Calu3 (cell line): ENCODE results near the gene ADAT3. TPM values are rescaled to one million over a fixed set of nuclear protein-coding genes. Genes with fewer than 3 reads are reported as not detected.
"Not testable (repeated sequence)": the region's sequence is repeated elsewhere in the genome, so short reads cannot be mapped to it uniquely, and the experiment has no call there.

Experiments used
- BruUV-seq: library from RNA; stranded (reverse); fragments of 400-500 nt; replicated peaks from 2 replicates; lab custom pipeline; 2021; lab: Mats Ljungman, UMichigan
- CTCF ChIA-PET: fragments of 300-600 bp; sonication (Branson Sonifier 250); formaldehyde crosslinking; loops from one replicate; lab custom pipeline; 2022; ENCODE audit warnings: antibody characterized with exemption; lab: Charles Lee
- DNase-seq: peaks from one replicate; pipeline ENCODE4 v3.0.0; 2022
- H3K27ac Mint-ChIP-seq: one replicate; pipeline ENCODE4 v1.8.0; 2022; ENCODE audit warnings: mixed read lengths; ENCODE audit not compliant: unreplicated experiment
- H3K27me3 Mint-ChIP-seq: one replicate; pipeline ENCODE4 v1.8.0; 2022; ENCODE audit warnings: mixed read lengths; ENCODE audit not compliant: unreplicated experiment
- H3K36me3 Mint-ChIP-seq: one replicate; pipeline ENCODE4 v1.8.0; 2022; ENCODE audit warnings: mild to moderate bottlenecking, moderate library complexity, mixed read lengths; ENCODE audit not compliant: insufficient read depth, unreplicated experiment
- H3K4me1 Mint-ChIP-seq: one replicate; pipeline ENCODE4 v1.8.0; 2022; ENCODE audit warnings: mild to moderate bottlenecking, low read depth, mixed read lengths; ENCODE audit not compliant: unreplicated experiment
- H3K4me3 Mint-ChIP-seq: one replicate; pipeline ENCODE4 v1.8.0; 2022; ENCODE audit warnings: mild to moderate bottlenecking, low read depth, moderate library complexity, mixed read lengths; ENCODE audit not compliant: unreplicated experiment
- H3K9me3 Mint-ChIP-seq: one replicate; pipeline ENCODE4 v1.8.0; 2022; ENCODE audit warnings: low read depth, mixed read lengths; ENCODE audit not compliant: unreplicated experiment
- CTCF ChIP-seq: fragments of 200-600 bp; IDR thresholded peaks from one replicate; pipeline ENCODE4 v1.8.0; 2022; ENCODE audit warnings: antibody characterized with exemption; ENCODE audit not compliant: unreplicated experiment
- intact Hi-C: fragments of 100-400 bp; cut with micrococcal nuclease; formaldehyde crosslinking; loops from one replicate; pipeline ENCODE4 v1.10.0; 2022; ENCODE audit not compliant: unreplicated experiment
- total RNA-seq: library from RNA; stranded (reverse); gene quantifications from 2 replicates; pipeline ENCODE4 v1.2.3, GENCODE V29; 2022

Gene ADAT3
- total RNA-seq, 1 experiment from 2014 or later: 6.7 TPM

- CTCF ChIA-PET: no interaction called here
- H3K4me1 Mint-ChIP-seq: peaks cover 8% of the 10 kb centered on the region
- no TSS peak for BruUV-seq
- H3K36me3 Mint-ChIP-seq: peaks cover 25% of the 10 kb centered on the region
- no peak for DNase-seq
- no peak overlapping the region for H3K4me3 Mint-ChIP-seq
- no peak for TF ChIP-seq CTCF
- no peak overlapping the region for H3K27ac Mint-ChIP-seq
- no peaks in the 10 kb centered on the region for H3K9me3 Mint-ChIP-seq
- intact Hi-C loops: no loop called here
- no peaks in the 10 kb centered on the region for H3K27me3 Mint-ChIP-seq
Observed at GRCh38 chr19:1871630-1872029, 33.6 kb upstream of the ADAT3 start.

- Mint-ChIP-seq H3K36me3 (peaks cover 25% of the 10 kb centered on the region), H3K4me3 (peak overlapping the region; percentile 96), H3K4me1 (peaks cover 8% of the 10 kb centered on the region), H3K27ac (no peak overlapping the region), H3K9me3 (no peaks in the 10 kb centered on the region), H3K27me3 (no peaks in the 10 kb centered on the region)
- BruUV-seq: no TSS peak
- no peak for DNase-seq
- intact Hi-C loops: no loop called here
- no peak for TF ChIP-seq CTCF
- CTCF ChIA-PET: no interaction called here
Observed at GRCh38 chr19:1872807-1873523, 32.2 kb upstream of the ADAT3 start.

- no peaks in the 10 kb centered on the region for H3K27me3 Mint-ChIP-seq
- H3K4me1 Mint-ChIP-seq: peaks cover 8% of the 10 kb centered on the region
- H3K4me3 Mint-ChIP-seq: peak overlapping the region; percentile 96
- H3K36me3 Mint-ChIP-seq: peaks cover 19% of the 10 kb centered on the region
- no peak overlapping the region for H3K27ac Mint-ChIP-seq
- no peak for DNase-seq
- H3K9me3 Mint-ChIP-seq: no peaks in the 10 kb centered on the region
- TF ChIP-seq CTCF: no peak
- no TSS peak for BruUV-seq
- CTCF ChIA-PET: interaction anchor here (0.6 to 1.8 kb wide), 3 partner anchors 9 to 35 kb away, joined by 3 to 10 read pairs (median 4); no protein-coding TSS in a partner anchor
- intact Hi-C loops: no loop called here
Observed at GRCh38 chr19:1873524-1874473, 31.4 kb upstream of the ADAT3 start.

GRCh38 chr19:1874554-1875185 lies 30.5 kb upstream of the ADAT3 start:
- no peaks in the 10 kb centered on the region for H3K27me3 Mint-ChIP-seq
- peak overlapping the region; percentile 96 for H3K4me3 Mint-ChIP-seq
- no peaks in the 10 kb centered on the region for H3K9me3 Mint-ChIP-seq
- peaks cover 17% of the 10 kb centered on the region for H3K36me3 Mint-ChIP-seq
- no peak for TF ChIP-seq CTCF
- no TSS peak for BruUV-seq
- H3K27ac Mint-ChIP-seq: no peak overlapping the region
- no peak for DNase-seq
- CTCF ChIA-PET: interaction anchor here (0.5 to 1.8 kb wide), 4 partner anchors 10 to 1511 kb away, joined by 3 to 10 read pairs (median 4); no protein-coding TSS in a partner anchor
- H3K4me1 Mint-ChIP-seq: peaks cover 8% of the 10 kb centered on the region
- intact Hi-C loops: no loop called here

GRCh38 chr19:1875265-1875645 lies 29.9 kb upstream of the ADAT3 start:
- CTCF ChIA-PET: interaction anchor here (0.5 to 1.8 kb wide), 2 partner anchors 11 to 1510 kb away, joined by 4 to 10 read pairs; no protein-coding TSS in a partner anchor
- BruUV-seq, H3K4me1 Mint-ChIP-seq: not testable (repeated sequence)

More at GRCh38 chr19:1875265-1875645, 29.9 kb upstream of the ADAT3 start:
- H3K27me3 Mint-ChIP-seq, DNase-seq, intact Hi-C loops, H3K9me3 Mint-ChIP-seq: not testable (repeated sequence)
- Mint-ChIP-seq H3K27ac (peak overlapping the region; percentile 91), H3K36me3 (peaks cover 17% of the 10 kb centered on the region), H3K4me3 (peak overlapping the region; percentile 96)
